GM18868 (cell line): Measurements from ENCODE around the gene TMTC2.
A peak's percentile ranks its signal among the peaks of the same experiment; 100 is the strongest.

Source experiments
- ATAC-seq: cut with Tn5 transposase; IDR thresholded peaks from one replicate; pipeline ENCODE4 v1.9.1; 2021; ENCODE audit warnings: mild to moderate bottlenecking, moderate library complexity; ENCODE audit not compliant: unreplicated experiment

The TMTC2 gene

GRCh38 chr12:83121897-83122622, 435.4 kb downstream of the TMTC2 start:
- ATAC-seq = no peak

- no peak for ATAC-seq
These were observed 435.9 kb downstream of the TMTC2 start for GRCh38 chr12:83122623-83122934.

GRCh38 chr12:83123039-83123438, 436.3 kb downstream of the TMTC2 start:
- ATAC-seq = no peak

- no peak for ATAC-seq
These were observed 441.8 kb downstream of the TMTC2 start for GRCh38 chr12:83128540-83128939.

- no peak for ATAC-seq
These were observed 443.5 kb downstream of the TMTC2 start for GRCh38 chr12:83130178-83130577.

GRCh38 chr12:83132360-83132759, 445.7 kb downstream of the TMTC2 start:
- ATAC-seq = no peak

GRCh38 chr12:83136411-83136810, 449.7 kb downstream of the TMTC2 start:
- no peak for ATAC-seq

GRCh38 chr12:83140135-83140534, 453.4 kb downstream of the TMTC2 start:
- ATAC-seq = no peak

GRCh38 chr12:83141460-83141994, 454.8 kb downstream of the TMTC2 start:
- ATAC-seq = no peak

GRCh38 chr12:83142914-83143313, 456.2 kb downstream of the TMTC2 start:
- no peak for ATAC-seq

GRCh38 chr12:83143950-83144349, 457.2 kb downstream of the TMTC2 start:
- no peak for ATAC-seq

- ATAC-seq = no peak
These were observed 458.7 kb downstream of the TMTC2 start for GRCh38 chr12:83145325-83145840.

GRCh38 chr12:83147341-83147740, 460.6 kb downstream of the TMTC2 start:
- ATAC-seq = no peak

GRCh38 chr12:83149987-83150386, 463.3 kb downstream of the TMTC2 start:
- no peak for ATAC-seq

- ATAC-seq = no peak
These were observed 463.9 kb downstream of the TMTC2 start for GRCh38 chr12:83150465-83151189.

GRCh38 chr12:83153177-83153576, 466.5 kb downstream of the TMTC2 start:
- peak; percentile 65 for ATAC-seq

- ATAC-seq = no peak
These were observed 470.1 kb downstream of the TMTC2 start for GRCh38 chr12:83156815-83157214.

- ATAC-seq = no peak
These were observed 470.9 kb downstream of the TMTC2 start for GRCh38 chr12:83157604-83158003.

GRCh38 chr12:83158613-83159207, 472.0 kb downstream of the TMTC2 start:
- no peak for ATAC-seq

GRCh38 chr12:83161456-83161855, 474.8 kb downstream of the TMTC2 start:
- ATAC-seq = no peak

- no peak for ATAC-seq
These were observed 482.0 kb downstream of the TMTC2 start for GRCh38 chr12:83168751-83169150.

- ATAC-seq = no peak
These were observed 485.7 kb downstream of the TMTC2 start for GRCh38 chr12:83172441-83172840.
